GM12874 (cell line): ENCODE results near the gene KLHL22.

ENCODE experiments used
- TF ChIP-seq, protein P1 (sequence below): IDR thresholded peaks from 2 replicates; pipeline ENCODE4 v1.5.1; 2011; ENCODE audit warnings: low read depth, mild to moderate bottlenecking, control low read depth, low read length, moderate library complexity; ENCODE audit not compliant: insufficient read depth

Gene KLHL22

GRCh38 chr22:20457506-20458240, 37.9 kb downstream of the KLHL22 start:
- TF ChIP-seq, protein P1, sequence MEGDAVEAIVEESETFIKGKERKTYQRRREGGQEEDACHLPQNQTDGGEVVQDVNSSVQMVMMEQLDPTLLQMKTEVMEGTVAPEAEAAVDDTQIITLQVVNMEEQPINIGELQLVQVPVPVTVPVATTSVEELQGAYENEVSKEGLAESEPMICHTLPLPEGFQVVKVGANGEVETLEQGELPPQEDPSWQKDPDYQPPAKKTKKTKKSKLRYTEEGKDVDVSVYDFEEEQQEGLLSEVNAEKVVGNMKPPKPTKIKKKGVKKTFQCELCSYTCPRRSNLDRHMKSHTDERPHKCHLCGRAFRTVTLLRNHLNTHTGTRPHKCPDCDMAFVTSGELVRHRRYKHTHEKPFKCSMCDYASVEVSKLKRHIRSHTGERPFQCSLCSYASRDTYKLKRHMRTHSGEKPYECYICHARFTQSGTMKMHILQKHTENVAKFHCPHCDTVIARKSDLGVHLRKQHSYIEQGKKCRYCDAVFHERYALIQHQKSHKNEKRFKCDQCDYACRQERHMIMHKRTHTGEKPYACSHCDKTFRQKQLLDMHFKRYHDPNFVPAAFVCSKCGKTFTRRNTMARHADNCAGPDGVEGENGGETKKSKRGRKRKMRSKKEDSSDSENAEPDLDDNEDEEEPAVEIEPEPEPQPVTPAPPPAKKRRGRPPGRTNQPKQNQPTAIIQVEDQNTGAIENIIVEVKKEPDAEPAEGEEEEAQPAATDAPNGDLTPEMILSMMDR = no peak

DNA sequence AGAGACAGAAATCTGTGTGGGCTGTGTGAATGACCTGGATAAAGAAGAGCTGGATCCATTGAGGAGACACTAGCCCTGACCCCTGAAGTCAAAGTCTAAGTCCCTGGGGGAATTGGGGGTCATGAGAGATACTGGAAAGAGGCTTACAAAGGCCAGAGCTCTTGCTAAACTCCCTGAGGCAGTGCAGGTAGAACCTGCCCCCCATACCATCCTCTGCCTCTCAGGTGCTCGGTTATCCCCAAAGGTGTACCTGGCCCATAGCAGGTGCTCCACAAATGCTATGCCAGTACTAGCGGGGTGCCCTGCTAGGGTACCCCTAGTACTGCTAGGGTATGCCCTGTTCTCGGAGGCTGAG, 38.9 kb downstream of the KLHL22 start:
- TF ChIP-seq, protein P1 = no peak

DNA sequence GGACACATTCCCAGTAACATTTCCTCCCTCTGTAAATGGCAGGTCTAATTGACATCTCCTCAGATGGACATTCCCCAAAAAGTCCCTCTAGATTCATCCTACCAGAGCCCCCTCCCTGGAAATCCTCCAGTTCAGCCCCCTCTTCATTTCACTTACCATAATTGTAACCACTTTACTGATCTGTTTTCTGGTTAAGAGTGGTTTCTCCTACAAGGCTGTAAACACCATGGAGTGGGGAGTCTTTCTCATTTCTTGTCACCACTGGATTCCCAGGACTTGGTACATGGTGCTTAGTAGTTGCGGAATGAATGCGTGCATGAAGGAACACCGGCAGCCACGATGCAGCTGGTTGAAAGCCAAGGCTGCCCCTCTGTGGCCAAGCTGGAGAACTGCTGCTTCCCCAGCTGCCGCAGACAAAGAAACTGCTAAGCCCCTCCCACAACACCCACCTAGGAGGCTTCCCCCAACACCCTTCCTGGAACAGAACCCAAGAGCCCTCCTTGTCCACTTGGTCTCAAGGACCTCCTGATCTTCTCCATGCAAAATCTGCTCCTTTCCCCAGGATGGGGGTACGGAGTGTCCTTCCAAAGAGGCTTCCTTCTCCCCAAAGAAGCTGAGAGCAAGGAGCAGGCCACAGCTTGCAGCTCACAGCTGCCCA, 39.4 kb downstream of the KLHL22 start:
- TF ChIP-seq, protein P1 = peak; percentile 95

GRCh38 chr22:20455709-20456063, 39.9 kb downstream of the KLHL22 start:
- TF ChIP-seq, protein P1 = no peak

GRCh38 chr22:20453222-20453621, 42.4 kb downstream of the KLHL22 start:
- TF ChIP-seq, protein P1 = no peak

- TF ChIP-seq, protein P1 = no peak
Observed at GRCh38 chr22:20451920-20452319, 43.7 kb downstream of the KLHL22 start.

DNA sequence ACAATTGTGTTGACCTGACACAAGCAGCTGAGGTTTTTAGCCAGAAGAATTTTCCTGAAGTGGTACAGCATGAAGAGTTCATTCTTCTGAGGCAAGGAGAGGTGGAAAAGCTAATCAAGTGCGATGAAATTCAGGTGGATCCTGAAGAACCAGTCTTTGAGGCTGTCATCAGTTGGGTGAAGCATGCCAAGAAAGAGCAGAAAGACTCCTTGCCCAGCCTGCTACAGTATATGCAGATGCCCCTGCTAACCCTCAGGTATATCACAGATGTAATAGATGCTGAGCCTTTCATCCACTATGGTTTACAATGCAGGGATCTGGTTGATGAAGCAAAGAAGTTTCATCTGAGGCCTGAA, 45.1 kb downstream of the KLHL22 start:
- TF ChIP-seq, protein P1 = no peak
